ENCODE data around the gene ISY1.

Gene ISY1

DNA sequence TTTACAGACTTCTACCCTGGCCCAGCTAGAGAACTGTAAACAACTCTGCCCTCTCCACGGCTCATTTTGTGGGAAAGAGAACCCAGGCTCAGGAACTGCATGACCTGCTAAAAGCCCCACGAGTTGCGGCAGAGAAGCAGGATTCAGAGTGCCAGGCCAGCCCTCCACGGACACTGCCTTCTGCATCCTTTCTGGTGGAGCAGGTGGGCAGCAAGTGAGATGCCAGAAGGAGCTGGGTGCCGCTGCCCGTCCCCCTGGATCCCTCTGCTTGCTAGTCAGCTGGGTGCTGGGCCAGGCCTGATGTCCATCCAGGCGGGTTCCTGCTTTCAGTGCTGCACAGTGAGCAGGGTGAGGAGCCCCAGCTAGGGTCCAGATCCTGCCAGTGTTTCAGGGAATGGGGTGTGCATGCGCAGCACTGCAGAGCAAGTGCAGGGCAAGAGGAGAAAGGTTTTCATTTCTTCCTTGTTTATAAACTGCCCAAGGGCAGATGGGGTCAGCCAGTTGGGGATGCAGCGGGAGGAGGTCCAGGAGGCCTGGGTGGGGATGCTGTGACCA lies 34.1 kb downstream of the ISY1 start:
- no peak for DNase-seq (ENCODE audit: low read depth)
- no peak overlapping the region for H3K4me3 ChIP-seq (ENCODE audit: control insufficient read depth, low read depth, low read length)
- TF ChIP-seq, protein P1, sequence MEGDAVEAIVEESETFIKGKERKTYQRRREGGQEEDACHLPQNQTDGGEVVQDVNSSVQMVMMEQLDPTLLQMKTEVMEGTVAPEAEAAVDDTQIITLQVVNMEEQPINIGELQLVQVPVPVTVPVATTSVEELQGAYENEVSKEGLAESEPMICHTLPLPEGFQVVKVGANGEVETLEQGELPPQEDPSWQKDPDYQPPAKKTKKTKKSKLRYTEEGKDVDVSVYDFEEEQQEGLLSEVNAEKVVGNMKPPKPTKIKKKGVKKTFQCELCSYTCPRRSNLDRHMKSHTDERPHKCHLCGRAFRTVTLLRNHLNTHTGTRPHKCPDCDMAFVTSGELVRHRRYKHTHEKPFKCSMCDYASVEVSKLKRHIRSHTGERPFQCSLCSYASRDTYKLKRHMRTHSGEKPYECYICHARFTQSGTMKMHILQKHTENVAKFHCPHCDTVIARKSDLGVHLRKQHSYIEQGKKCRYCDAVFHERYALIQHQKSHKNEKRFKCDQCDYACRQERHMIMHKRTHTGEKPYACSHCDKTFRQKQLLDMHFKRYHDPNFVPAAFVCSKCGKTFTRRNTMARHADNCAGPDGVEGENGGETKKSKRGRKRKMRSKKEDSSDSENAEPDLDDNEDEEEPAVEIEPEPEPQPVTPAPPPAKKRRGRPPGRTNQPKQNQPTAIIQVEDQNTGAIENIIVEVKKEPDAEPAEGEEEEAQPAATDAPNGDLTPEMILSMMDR (IDR thresholded peaks at IDR 0.05; ENCODE audit: control insufficient read depth, insufficient read depth, low read depth, low read length, missing control alignments) = no peak

DNA sequence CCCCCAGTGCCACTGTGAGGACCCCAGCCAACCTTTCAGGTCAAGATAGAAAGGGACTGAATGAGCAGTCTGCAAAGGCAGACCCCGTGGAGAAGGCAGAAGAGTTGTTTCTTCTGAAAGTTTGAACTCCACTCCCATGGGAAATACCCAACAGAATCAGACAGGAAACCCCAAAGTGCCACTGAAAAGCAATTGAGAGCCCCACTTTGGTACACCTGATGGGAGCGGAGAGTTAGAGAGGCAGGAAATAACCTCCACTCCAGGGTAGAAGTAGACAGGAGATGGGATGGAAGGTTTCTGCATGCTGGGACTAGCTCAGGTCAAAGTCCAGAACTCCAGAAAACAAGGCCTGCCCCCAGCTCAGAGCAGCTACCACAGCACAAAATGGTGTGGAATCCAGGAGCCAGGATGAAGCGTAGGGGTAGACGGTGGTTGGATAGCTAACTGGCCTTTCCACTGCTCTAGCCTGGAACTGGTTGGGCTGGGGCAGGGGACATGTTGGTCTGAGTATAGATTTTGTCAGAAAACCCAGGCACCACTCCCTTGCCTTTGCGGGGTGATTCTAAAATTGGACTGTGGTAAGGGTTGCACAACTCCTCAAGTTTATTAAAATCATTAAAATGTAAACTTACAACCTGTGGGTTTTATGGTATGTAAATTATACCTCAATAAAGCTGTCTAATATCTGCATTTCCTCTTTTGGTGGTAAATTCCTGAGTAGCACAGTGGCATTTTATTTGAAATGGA lies 37.4 kb downstream of the ISY1 start:
- H3K4me3 ChIP-seq (ENCODE audit: control insufficient read depth, low read depth, low read length) = no peak overlapping the region
- TF ChIP-seq, protein P1 (IDR thresholded peaks at IDR 0.05; ENCODE audit: control insufficient read depth, insufficient read depth, low read depth, low read length, missing control alignments) = no peak
- no peak for DNase-seq (ENCODE audit: low read depth)

DNA sequence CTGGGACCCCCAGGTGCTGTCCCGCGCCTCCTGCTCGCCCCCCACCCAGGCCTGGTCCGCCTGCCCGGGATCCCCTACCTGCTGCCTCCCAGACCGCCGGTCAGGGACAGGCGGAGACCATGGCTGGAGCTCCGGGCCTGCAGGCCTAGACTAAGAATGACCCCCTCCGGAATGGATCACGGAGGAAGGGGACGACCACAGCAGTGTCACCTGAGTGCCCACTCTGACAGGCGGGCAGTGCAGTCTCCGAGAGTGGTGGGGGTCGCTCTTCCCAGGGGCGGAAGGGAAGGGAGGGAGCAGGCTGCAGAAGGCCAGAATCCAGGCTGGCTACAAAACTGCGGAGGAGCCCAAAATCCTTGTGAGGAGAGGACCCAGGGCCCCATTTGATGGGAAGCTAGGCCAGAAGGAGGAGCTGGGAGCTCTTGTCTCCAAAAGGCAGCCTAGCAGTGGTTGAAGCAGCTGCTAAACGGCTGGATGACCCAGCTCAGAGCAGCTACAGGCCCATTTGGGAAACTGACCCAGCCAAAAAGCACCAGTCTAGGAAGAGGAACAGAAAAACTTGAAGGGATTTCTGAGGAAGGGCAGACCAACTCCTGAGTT lies 38.4 kb downstream of the ISY1 start:
- no peak overlapping the region for H3K4me3 ChIP-seq (ENCODE audit: control insufficient read depth, low read depth, low read length)
- DNase-seq (ENCODE audit: low read depth) = no peak
- TF ChIP-seq, protein P1 (IDR thresholded peaks at IDR 0.05; ENCODE audit: control insufficient read depth, insufficient read depth, low read depth, low read length, missing control alignments) = no peak

DNA sequence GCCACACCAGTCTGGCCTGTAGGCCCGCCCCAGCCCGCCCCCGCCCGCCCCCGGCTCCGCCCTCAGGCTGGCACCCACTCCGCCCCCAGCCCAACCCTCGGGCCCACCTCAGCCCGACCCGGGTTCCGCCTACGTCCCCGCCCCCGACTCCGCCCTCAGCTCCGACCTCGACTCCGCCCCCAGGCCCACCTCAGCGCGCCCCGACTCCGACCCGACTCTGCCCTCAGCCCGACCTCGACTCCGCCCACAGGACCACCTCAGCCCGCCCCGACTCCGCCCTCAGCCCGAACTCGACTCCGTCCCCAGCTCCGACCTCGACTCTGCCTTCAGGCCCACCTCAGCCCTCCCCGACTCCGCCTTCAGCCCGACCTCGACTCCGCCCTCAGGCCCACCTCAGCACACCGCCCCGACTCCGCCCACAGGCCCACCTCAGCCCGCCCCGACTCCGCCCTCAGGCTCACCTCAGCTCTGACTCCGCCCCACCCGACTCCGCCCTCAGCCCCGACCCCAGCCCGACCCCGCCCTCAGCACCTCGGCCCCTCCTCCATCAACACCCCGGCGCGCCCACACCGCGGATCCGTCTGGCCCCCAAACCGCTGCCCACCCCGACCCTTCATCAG lies 39.0 kb downstream of the ISY1 start, which contains the start of gene RAB43:
Gene RAB43, minus strand, starts transcription at position 13 of the 620 bp plus-strand sequence. CDS start 315 bp downstream, outside the sequence.
- H3K4me3 ChIP-seq (ENCODE audit: control insufficient read depth, low read depth, low read length) = peak within 1 kb of the TSS; percentile 84
- no peak for DNase-seq (ENCODE audit: low read depth)
- TF ChIP-seq, protein P1 (IDR thresholded peaks at IDR 0.05; ENCODE audit: control insufficient read depth, insufficient read depth, low read depth, low read length, missing control alignments) = no peak

DNA sequence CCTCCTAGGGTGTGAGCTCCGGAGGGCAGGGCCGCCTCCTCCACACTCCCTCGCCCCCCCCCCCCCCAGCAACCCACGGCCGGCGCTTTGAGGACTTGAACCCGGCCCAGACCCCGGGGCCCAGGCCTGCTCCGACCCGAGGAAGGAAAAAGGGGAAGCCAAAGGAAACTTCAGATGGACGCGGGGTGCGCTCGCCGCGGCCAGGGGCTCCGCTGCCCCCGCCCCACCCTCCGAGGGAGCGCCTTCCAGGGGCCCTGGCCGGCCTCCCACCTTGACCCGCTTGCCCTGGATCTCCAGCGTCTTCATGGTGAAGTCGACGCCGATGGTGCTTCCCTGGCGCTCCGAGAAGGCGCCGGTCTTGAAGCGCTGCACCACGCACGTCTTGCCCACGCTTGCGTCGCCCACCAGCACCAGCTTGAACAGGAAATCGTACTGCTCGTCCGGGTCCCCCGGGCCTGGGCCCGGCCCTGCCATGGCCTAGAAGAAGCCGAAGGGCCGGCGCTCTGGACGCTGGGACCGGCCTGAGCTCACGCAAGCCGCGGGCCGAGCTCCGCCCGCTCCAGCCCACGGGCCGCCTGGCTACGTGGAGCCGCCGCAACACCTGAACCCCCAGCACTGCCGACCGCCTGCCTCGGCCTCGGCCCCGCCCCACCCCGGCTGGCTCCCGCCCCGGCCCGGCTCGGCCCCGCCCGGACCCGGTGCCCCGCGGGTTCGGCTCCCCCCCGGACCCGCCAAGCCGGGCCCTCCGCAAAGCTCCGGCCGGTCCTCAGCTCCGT lies 39.7 kb downstream of the ISY1 start:
- no peak for DNase-seq (ENCODE audit: low read depth)
- TF ChIP-seq, protein P1 (IDR thresholded peaks at IDR 0.05; ENCODE audit: control insufficient read depth, insufficient read depth, low read depth, low read length, missing control alignments) = no peak
- peak overlapping the region; percentile 84 for H3K4me3 ChIP-seq (ENCODE audit: control insufficient read depth, low read depth, low read length)
